Heart left ventricle (tissue), 13 donors: Measurements from ENCODE around the gene AFG3L2.

Source experiments
- POLR2A ChIP-seq, 2 donors: fragments of 450-650 bp; IDR thresholded peaks; one replicate each; pipeline ENCODE4 v1.6.1; 2017; ENCODE audit warnings: antibody characterized with exemption in 2 of 2, mild to moderate bottlenecking in 2 of 2, moderate library complexity in 2 of 2
- TF ChIP-seq, protein P1 (sequence below), 12 donors: fragments of 200-600 bp; sonication (generic) in 4 of 12; IDR thresholded peaks; one replicate each; pipeline versions ENCODE4 v1.5.0 to v1.8.0; 2018 to 2022; ENCODE audit warnings: antibody characterized with exemption in 12 of 12, mild to moderate bottlenecking in 5 of 12
- donor health status: ischemic (EF 13 %, LVEDD 7.1; RV severe dilation, severe dysfunction).
- donor health status: DM: no; HTN: yes; CAD: no.
- donor health status: DM: no; HTN: no; CAD: no.
- donor health status: ischemic (EF 25% LVEDD 6.9; RV normal size, moderate dysfunction).
- donor health status: ischemic (EF 25% LVEDD 5.7; RV mildly dilated, moderate dysfunction).
- donor health status: ischemic (EF 35%, LVEDD 5.7; RV mildly dilated, moderate dysfunction).
- donor health status: nonischemic (EF 11% LVEDD 7.7; RV severe dilation, severe dysfunction).
- donor health status: DM: yes; HTN: yes; CAD: no.
- donor health status: PGD.
- donor health status: ischemic (EF 29% LVEDD 5.4; RV normal size, mild dysfunction).
- donor health status: nonischemic (EF 23%, LVEDD 6.1; RV moderate dilation, normal function).

DNA sequence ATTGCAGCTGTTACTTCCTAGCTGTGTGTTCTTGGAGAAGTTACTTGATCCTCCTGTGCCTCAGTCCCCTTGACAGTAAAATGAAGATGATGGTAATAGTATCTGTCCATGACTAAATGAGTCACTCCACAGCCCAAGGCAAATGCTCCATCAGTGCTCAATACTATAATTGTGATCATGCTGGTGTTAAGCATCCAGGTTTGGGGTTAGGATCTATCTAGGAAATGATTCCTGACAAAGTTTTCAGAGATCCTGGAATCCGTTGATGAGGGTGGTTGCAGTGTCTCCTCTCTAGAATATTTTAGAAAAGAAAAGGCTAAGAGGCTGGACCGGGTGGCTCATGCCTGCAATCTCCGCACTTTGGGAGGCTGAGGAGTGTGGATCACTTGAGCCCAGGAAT is 28.0 kb upstream of the AFG3L2 start:
- TF ChIP-seq, protein P1, sequence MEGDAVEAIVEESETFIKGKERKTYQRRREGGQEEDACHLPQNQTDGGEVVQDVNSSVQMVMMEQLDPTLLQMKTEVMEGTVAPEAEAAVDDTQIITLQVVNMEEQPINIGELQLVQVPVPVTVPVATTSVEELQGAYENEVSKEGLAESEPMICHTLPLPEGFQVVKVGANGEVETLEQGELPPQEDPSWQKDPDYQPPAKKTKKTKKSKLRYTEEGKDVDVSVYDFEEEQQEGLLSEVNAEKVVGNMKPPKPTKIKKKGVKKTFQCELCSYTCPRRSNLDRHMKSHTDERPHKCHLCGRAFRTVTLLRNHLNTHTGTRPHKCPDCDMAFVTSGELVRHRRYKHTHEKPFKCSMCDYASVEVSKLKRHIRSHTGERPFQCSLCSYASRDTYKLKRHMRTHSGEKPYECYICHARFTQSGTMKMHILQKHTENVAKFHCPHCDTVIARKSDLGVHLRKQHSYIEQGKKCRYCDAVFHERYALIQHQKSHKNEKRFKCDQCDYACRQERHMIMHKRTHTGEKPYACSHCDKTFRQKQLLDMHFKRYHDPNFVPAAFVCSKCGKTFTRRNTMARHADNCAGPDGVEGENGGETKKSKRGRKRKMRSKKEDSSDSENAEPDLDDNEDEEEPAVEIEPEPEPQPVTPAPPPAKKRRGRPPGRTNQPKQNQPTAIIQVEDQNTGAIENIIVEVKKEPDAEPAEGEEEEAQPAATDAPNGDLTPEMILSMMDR (IDR thresholded peaks at IDR 0.05): no peak
- TF ChIP-seq POLR2A (IDR thresholded peaks at IDR 0.05): no peak
